ENCODE data around the gene SIM2. TPM values are rescaled to one million over a fixed set of nuclear protein-coding genes. Genes with fewer than 3 reads are reported as not detected.

Gene SIM2
- polyA plus RNA-seq, 1 donor from 2014 or later = not detected

DNA sequence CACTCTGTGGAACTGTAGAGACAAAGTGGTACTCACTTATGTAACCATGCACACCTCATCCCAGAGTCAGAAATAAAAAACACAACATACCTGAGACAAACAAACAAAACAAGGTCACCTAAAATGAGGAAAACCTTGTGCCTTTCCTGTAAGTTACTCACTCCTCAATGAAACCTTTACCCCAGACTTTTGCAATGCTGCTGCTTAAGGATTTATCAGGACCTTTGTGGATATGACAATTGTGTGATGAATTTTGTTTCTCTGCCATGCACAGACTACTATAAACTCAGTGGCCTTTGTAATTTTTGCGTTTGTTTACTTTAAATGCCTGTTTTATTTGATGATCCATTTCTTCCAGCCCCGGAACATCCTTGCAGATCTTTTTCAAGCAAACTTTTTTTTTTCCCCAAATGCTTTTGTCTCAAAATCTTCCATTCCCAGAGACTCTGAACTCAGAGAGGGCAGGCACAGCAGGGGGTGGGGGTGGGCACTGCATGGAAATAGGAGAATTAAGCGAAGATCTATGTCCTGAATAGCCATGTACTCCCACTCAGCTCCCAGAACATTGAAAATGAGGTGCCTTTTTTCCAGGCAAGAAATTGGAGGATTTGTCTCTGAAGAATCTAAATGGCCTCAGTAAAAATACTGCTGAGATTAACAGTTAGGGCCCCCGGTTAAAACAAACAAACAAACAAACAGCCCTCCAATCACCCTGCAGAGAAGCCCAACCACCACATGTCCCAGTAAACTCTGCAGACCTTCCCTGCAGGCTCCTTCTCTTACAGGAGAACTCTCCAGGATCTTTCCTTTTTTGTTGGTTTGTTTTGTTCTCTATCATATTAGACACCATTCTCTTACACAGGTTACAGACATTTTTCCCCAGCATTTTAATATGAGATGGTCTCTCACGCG, 22.6 kb upstream of the SIM2 start:
- peaks cover 4% of the 10 kb centered on the region for H3K9me3 ChIP-seq (ENCODE audit: low read length)
- no peak overlapping the region for H3K9ac ChIP-seq (ENCODE audit: low read length)
- no peaks in the 10 kb centered on the region for H3F3A ChIP-seq (ENCODE audit: insufficient read depth, low read length, poor library complexity, severe bottlenecking)
- H3K4me3 ChIP-seq (ENCODE audit: low read length) = no peak overlapping the region
- H3K27me3 ChIP-seq (ENCODE audit: insufficient read depth, low read depth, low read length) = no peaks in the 10 kb centered on the region
- no peaks in the 10 kb centered on the region for H3K9me2 ChIP-seq (ENCODE audit: insufficient read depth, low read length)
- H3K27ac ChIP-seq (ENCODE audit: low read length) = no peak overlapping the region
- H3K36me3 ChIP-seq (ENCODE audit: insufficient read depth, low read length) = no peaks in the 10 kb centered on the region
- H4K20me1 ChIP-seq (ENCODE audit: insufficient read depth) = no peaks in the 10 kb centered on the region
- TF ChIP-seq RAD21 (conservative IDR thresholded peaks at IDR 0.05) (no peak), SMC3 (conservative IDR thresholded peaks at IDR 0.05; ENCODE audit: poor library complexity) (no peak), EZH2 (IDR thresholded peaks at IDR 0.05; ENCODE audit: borderline replicate concordance, insufficient read depth, low read length, poor library complexity, severe bottlenecking) (no peak), POLR2AphosphoS5 (IDR thresholded peaks at IDR 0.05) (no peak), TAF1 (IDR thresholded peaks at IDR 0.05; ENCODE audit: low read depth) (no peak), MXI1 (conservative IDR thresholded peaks at IDR 0.05; ENCODE audit: poor library complexity, severe bottlenecking) (no peak), EP300 (conservative IDR thresholded peaks at IDR 0.05; ENCODE audit: poor library complexity, severe bottlenecking) (no peak)
- TF ChIP-seq, protein P1, sequence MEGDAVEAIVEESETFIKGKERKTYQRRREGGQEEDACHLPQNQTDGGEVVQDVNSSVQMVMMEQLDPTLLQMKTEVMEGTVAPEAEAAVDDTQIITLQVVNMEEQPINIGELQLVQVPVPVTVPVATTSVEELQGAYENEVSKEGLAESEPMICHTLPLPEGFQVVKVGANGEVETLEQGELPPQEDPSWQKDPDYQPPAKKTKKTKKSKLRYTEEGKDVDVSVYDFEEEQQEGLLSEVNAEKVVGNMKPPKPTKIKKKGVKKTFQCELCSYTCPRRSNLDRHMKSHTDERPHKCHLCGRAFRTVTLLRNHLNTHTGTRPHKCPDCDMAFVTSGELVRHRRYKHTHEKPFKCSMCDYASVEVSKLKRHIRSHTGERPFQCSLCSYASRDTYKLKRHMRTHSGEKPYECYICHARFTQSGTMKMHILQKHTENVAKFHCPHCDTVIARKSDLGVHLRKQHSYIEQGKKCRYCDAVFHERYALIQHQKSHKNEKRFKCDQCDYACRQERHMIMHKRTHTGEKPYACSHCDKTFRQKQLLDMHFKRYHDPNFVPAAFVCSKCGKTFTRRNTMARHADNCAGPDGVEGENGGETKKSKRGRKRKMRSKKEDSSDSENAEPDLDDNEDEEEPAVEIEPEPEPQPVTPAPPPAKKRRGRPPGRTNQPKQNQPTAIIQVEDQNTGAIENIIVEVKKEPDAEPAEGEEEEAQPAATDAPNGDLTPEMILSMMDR (IDR thresholded peaks at IDR 0.05; ENCODE audit: poor library complexity, severe bottlenecking) = no peak
- TF ChIP-seq, protein P2, sequence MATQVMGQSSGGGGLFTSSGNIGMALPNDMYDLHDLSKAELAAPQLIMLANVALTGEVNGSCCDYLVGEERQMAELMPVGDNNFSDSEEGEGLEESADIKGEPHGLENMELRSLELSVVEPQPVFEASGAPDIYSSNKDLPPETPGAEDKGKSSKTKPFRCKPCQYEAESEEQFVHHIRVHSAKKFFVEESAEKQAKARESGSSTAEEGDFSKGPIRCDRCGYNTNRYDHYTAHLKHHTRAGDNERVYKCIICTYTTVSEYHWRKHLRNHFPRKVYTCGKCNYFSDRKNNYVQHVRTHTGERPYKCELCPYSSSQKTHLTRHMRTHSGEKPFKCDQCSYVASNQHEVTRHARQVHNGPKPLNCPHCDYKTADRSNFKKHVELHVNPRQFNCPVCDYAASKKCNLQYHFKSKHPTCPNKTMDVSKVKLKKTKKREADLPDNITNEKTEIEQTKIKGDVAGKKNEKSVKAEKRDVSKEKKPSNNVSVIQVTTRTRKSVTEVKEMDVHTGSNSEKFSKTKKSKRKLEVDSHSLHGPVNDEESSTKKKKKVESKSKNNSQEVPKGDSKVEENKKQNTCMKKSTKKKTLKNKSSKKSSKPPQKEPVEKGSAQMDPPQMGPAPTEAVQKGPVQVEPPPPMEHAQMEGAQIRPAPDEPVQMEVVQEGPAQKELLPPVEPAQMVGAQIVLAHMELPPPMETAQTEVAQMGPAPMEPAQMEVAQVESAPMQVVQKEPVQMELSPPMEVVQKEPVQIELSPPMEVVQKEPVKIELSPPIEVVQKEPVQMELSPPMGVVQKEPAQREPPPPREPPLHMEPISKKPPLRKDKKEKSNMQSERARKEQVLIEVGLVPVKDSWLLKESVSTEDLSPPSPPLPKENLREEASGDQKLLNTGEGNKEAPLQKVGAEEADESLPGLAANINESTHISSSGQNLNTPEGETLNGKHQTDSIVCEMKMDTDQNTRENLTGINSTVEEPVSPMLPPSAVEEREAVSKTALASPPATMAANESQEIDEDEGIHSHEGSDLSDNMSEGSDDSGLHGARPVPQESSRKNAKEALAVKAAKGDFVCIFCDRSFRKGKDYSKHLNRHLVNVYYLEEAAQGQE (IDR thresholded peaks at IDR 0.05; ENCODE audit: borderline replicate concordance) = no peak
- no peak overlapping the region for H3K4me2 ChIP-seq (ENCODE audit: low read length)
- no peak overlapping the region for H2AFZ ChIP-seq (ENCODE audit: low read depth, low read length)
- no peaks in the 10 kb centered on the region for H3K79me2 ChIP-seq (replicated peaks; ENCODE audit: insufficient read depth, low read length)

DNA sequence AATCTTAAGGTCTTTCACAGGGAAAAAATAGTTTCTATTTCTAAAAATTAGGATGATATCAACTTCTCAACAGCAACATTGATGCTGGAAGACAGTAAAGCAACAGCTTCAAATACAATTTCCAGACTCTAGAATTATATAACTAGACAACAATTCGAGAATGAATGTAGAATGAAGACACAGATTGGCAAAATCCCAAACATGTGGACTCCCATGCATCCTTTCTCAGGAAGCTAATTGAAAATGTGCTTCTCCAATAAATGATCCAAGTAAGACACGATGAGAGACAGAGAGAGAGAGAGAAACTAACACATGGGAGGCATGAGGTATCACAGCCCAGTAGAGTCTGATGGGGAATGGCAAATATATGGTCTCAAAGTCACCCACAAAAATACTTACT, 21.5 kb upstream of the SIM2 start:
- no peak overlapping the region for H3K9ac ChIP-seq (ENCODE audit: low read length)
- H2AFZ ChIP-seq (ENCODE audit: low read depth, low read length) = no peak overlapping the region
- peaks cover 5% of the 10 kb centered on the region for H3K9me3 ChIP-seq (ENCODE audit: low read length)
- H3K36me3 ChIP-seq (ENCODE audit: insufficient read depth, low read length) = no peaks in the 10 kb centered on the region
- H3K27me3 ChIP-seq (ENCODE audit: insufficient read depth, low read depth, low read length) = no peaks in the 10 kb centered on the region
- H3K4me3 ChIP-seq (ENCODE audit: low read length) = no peak overlapping the region
- no peaks in the 10 kb centered on the region for H3K9me2 ChIP-seq (ENCODE audit: insufficient read depth, low read length)
- no peaks in the 10 kb centered on the region for H4K20me1 ChIP-seq (ENCODE audit: insufficient read depth)
- no peaks in the 10 kb centered on the region for H3F3A ChIP-seq (ENCODE audit: insufficient read depth, low read length, poor library complexity, severe bottlenecking)
- TF ChIP-seq EP300 (conservative IDR thresholded peaks at IDR 0.05; ENCODE audit: poor library complexity, severe bottlenecking) (no peak), EZH2 (IDR thresholded peaks at IDR 0.05; ENCODE audit: borderline replicate concordance, insufficient read depth, low read length, poor library complexity, severe bottlenecking) (no peak), MXI1 (conservative IDR thresholded peaks at IDR 0.05; ENCODE audit: poor library complexity, severe bottlenecking) (no peak), SMC3 (conservative IDR thresholded peaks at IDR 0.05; ENCODE audit: poor library complexity) (no peak), TAF1 (IDR thresholded peaks at IDR 0.05; ENCODE audit: low read depth) (no peak), RAD21 (conservative IDR thresholded peaks at IDR 0.05) (no peak), POLR2AphosphoS5 (IDR thresholded peaks at IDR 0.05) (no peak)
- TF ChIP-seq, protein P2 (IDR thresholded peaks at IDR 0.05; ENCODE audit: borderline replicate concordance) = no peak
- TF ChIP-seq, protein P1 (IDR thresholded peaks at IDR 0.05; ENCODE audit: poor library complexity, severe bottlenecking) = no peak
- H3K27ac ChIP-seq (ENCODE audit: low read length) = no peak overlapping the region
- no peak overlapping the region for H3K4me2 ChIP-seq (ENCODE audit: low read length)
- no peaks in the 10 kb centered on the region for H3K79me2 ChIP-seq (replicated peaks; ENCODE audit: insufficient read depth, low read length)
